GM10248 (cell line): ENCODE measurements around the gene EIF4E3.

Experiments
- CTCF ChIA-PET: fragments of 300-600 bp; sonication (Branson Sonifier 250); formaldehyde crosslinking; extraction: SDS; loops from one replicate; lab custom pipeline; 2021; ENCODE audit warnings: antibody characterized with exemption; lab: Yijun Ruan, JAX
- POLR2A ChIA-PET: fragments of 350-650 bp; sonication (Branson Sonifier 250); formaldehyde crosslinking; extraction: SDS; loops from one replicate; lab custom pipeline; 2020; ENCODE audit warnings: antibody characterized with exemption; lab: Yijun Ruan, JAX
- DNase-seq: peaks from one replicate; pipeline ENCODE4 v3.0.0; 2012; ENCODE audit errors: extremely low spot score
- CTCF ChIP-seq: IDR thresholded peaks from 2 replicates; pipeline ENCODE4 v1.5.1; 2012; ENCODE audit warnings: mild to moderate bottlenecking, low read depth; ENCODE audit errors: extremely low read depth, missing control alignments, control extremely low read depth

The EIF4E3 gene

DNA sequence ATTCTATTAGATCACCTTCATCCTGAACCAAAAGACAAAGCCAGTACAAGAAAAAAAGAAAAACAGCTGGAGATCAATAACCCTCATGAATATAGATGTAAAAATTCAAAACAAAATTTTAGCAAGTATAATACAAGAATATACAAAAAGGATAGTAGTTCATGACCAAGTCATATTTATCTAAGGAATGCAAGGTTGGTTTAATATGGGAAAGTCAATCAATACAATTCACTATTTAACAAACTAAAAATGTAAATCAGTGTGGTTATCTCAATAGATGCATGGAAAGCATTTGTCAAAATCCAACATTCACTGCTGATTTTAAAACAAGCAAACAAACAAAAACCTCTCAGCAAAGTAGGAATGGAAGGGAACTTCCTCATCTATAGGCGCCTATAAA, 17.4 kb upstream of the EIF4E3 start:
- no peak for TF ChIP-seq CTCF
- no peak for DNase-seq
- ChIA-PET CTCF (interaction anchor here (0.7 to 1.8 kb wide), 2 partner anchors 13 to 16 kb away, joined by 3 to 8 read pairs; no protein-coding TSS in a partner anchor), POLR2A (no interaction called here)

- ChIA-PET POLR2A (no interaction called here), CTCF (no interaction called here)
- DNase-seq = no peak
- TF ChIP-seq CTCF = no peak
These were observed 9.7 kb upstream of the EIF4E3 start for GRCh38 chr3:71734881-71735280.

DNA sequence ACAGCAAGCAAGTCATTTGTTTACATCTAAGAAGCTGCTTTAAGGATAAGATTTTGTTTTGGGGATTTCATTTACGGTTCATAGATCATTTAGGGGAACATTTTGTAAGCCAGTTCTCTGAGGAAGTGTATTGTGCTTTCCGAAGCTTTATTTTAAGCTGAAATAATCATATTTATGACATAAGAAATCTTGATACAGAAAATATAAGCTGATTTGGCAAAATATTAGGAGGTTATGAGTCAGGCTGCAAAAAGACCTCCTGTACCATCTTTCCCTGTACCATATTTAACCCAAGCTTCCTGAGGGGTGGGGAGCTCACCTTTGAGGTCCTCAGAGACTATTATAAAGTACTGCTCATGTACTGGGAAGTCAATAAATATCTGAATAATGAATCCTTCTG, 8.1 kb upstream of the EIF4E3 start:
- no peak for DNase-seq
- CTCF ChIA-PET = interaction anchor here (1.0 to 2.2 kb wide), 3 partner anchors 10 to 142 kb away, joined by 3 to 6 read pairs (median 3); no protein-coding TSS in a partner anchor
- no peak for TF ChIP-seq CTCF
- POLR2A ChIA-PET = no interaction called here

- ChIA-PET CTCF (interaction anchor here (1.3 to 2.2 kb wide), 2 partner anchors 29 to 143 kb away, joined by 3 to 6 read pairs; no protein-coding TSS in a partner anchor), POLR2A (no interaction called here)
- no peak for TF ChIP-seq CTCF
- no peak for DNase-seq
These were observed 7.4 kb upstream of the EIF4E3 start for GRCh38 chr3:71732637-71733036.

DNA sequence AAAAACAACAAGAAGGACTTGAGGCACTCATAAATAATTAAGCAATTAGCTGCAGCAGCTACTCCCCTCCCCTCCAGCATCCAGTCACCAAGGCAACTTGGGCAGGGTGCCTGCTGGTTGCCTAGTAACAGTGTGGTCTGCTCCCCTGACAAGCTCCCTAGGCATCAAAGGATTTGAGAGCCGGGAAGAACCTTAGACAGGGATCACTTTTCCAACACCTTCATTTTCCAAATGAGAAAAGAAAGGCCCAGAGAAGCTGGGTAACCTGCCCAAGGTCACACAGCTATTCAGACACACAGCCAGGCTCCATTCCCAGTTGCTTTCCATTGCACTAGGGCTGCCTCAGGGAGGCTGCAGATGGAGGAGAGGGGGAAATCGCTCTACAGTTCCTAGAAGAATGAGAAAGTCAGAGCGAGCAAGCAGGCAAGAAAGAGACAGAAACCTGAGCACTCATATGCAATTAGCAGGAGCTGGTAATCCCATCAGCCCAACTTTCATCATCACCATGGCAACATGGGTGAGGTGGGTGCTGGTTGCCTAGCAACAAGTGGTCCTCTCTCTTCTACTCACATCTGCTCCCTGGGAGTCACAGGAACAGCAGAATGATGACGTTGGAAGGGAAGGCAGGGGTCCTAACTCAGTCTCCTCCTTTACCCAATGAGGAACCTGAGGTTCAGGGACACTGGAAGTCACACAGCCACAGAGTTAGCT, 3.6 kb upstream of the EIF4E3 start:
- DNase-seq = no peak
- ChIA-PET CTCF (interaction anchor here (0.8 to 4.5 kb wide), 28 partner anchors 8 to 1328 kb away, joined by 3 to 22 read pairs (median 6); no protein-coding TSS in a partner anchor), POLR2A (no interaction called here)
- no peak for TF ChIP-seq CTCF

GRCh38 chr3:71726146-71726545, 944 bp upstream of the EIF4E3 start:
- ChIA-PET POLR2A (no interaction called here), CTCF (interaction anchor here (1.1 to 1.4 kb wide), 2 partner anchors 17 to 1097 kb away, joined by 3 read pairs; no protein-coding TSS in a partner anchor)

More at GRCh38 chr3:71726146-71726545, 944 bp upstream of the EIF4E3 start:
- no peak for TF ChIP-seq CTCF
- no peak for DNase-seq
